ENCODE data around the gene POU6F2.
A peak's percentile ranks its signal among the peaks of the same experiment; 100 is the strongest.

The POU6F2 gene

DNA sequence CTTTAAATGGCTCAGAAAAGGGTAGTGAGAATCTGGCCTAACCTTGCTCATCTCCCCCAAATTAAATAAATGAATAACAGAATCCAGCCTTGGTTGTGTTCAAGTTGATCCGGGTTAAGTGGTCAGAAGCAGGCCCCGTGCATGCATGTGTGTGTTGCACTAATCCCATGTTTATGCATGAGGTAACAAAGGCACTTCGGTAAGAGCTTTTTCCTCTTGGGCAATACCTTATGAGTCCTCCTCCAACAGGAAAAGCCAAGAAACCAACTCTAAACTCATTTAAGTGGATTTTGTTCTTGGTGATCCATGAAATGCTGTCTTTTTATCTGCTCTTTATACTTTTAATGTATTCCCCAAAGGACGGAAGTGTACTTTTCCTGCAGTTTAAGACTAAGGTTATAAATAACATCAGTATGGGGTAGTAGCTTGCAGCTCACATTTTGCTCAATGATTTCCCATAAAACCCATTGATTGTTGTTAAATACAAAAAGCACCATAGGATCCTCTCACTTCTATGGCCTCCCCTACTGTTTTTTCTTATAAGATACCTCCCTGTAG is 483.6 kb downstream of the POU6F2 start:
- DNase-seq = no peak

DNA sequence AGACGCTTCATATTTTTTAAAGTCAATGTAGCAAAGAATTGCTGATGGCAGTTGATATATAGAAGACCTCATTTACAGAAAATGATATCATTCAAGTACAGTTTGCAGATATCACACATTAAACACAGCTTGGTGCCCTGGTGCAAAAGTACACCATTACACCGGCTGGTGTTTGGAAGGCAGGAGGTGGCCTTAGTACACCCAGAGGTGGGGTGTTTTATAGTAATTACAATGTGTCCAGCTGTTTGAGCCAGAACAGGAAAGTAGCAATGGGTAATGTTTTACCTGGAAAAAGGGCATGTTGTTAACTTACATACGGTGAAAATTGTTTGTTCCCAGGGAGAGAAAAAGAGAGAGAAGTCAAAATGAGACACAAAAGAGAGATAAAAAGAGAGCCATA is 485.5 kb downstream of the POU6F2 start:
- no peak for DNase-seq

DNA sequence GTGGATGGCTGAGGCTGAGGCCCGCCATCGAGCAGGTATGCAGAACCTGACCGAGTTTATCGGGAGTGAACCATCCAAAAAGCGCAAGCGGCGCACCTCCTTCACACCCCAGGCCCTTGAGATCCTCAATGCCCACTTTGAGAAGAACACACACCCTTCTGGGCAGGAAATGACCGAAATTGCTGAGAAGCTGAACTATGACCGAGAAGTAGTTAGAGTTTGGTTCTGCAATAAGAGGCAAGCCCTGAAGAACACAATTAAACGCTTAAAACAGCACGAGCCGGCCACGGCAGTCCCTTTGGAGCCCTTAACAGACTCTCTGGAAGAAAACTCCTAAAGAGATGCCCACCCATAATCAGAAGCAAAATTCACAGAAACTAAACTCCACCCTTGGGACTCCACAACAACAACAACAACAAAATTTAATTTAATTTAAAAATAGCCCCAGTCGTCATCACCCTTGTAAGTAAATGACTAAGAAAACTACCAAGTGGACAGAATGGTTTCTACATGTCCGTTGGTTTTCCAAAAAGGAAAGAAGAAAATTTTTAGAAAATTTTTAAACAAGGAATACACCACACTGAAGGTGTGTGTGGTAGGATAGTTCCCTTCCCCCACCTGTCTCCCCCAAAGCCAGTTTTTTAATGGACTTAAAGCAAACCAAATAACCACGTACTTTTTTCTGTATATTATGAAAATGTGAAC is 486.8 kb downstream of the POU6F2 start:
- no peak for DNase-seq

DNA sequence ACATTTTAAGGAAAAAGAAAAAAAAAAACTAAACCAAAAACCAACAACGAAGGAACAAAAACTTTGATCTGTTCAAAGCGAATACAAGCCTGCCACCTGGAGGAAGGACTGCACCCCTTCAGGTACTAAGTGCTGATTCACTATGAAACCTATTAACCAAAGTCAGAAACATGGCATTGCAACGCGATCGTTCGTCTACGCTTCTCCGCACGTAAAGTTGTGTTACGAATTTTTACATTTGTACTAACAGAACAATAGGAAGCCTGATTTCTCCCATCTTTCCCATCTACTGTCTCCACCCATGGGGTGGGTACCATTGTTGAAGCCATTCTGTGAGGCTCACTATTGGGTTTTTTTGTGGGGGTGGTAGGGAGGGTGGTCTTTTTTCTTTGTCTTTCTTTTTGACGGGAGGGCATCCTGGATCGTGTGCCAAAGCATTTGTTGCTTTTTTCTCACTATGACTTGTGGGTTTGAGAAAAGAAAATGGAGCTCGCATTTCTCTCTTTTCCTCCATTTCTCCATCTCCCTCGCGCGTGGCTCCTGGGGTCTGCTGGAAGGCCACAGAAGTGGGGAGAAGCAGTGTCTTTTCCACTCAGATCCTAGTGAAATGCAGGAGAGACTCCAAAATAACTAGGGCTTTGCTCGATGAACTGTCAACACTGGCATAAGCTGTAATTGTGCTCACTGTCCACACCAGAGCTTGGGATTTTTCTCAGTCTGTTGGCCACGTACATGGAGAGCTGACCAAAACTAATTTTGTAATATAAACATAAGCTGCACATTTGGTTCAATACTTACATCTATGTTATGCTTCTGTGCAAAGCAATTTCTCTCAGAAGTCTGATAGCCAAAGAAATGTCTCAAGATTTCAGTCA is 487.6 kb downstream of the POU6F2 start:
- DNase-seq = peak; percentile 41

DNA sequence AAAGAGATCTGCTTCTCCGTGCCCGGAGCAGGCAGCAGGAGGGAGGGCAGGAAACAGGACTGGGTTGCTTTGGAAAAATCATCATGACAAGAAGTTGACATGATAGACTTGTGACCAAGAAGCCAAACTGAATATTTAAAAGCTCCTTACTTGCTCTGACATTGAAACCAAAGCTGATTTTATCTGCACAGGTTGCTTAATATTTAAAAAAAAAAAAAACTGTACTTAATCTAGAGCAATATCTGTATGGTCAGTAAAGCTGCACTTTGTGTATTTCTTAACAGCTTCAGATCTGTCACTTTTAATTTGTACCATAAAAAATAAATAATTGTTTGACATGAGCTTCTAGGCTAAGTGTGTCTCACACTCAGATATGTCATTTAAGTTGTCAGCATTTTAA is 490.6 kb downstream of the POU6F2 start:
- DNase-seq = no peak

DNA sequence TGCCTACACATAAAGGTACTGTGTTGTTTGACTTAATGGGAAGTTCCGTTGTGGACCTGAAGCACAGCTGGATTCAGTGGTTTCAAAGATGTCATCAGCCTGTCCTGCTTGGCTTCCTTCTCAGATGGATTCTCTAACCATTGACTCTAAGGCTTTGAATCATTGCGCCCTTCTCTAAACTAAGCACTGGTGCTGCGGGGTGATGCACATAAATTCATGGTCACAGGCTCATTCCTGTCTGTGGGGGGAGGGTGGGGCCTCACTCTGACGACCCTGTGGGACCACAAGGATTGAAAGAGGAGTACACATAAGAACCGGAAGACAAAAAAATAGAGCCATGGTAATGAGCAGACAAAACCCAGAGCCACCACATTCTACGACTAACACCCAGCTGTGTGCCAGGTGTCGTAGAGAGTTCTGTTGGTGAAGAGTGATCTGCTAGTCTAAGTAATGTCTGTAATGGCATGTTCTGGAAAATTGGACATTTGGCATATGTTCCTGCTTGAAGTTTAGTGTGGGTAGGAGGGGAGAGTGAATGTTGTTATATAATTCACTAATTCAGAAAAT is 491.2 kb downstream of the POU6F2 start:
- DNase-seq = no peak

DNA sequence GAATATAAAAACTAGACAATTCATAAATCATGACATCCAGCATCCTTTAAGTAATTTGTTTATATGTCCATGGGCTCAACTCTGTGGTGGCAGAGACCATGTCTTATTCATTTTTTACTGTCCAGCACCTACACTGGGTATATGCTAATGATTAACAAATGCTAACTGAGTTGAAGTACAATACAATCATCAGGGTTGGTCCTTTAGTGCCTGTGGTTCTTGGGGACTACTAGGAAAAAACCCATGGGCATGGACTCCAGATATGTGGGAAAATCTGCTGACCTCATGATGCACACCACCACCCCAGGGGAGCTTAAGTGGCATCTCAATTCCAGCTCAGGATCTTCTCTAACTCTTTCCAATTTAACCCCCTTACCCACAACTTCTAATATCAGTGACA is 503.2 kb downstream of the POU6F2 start:
- no peak for DNase-seq

DNA sequence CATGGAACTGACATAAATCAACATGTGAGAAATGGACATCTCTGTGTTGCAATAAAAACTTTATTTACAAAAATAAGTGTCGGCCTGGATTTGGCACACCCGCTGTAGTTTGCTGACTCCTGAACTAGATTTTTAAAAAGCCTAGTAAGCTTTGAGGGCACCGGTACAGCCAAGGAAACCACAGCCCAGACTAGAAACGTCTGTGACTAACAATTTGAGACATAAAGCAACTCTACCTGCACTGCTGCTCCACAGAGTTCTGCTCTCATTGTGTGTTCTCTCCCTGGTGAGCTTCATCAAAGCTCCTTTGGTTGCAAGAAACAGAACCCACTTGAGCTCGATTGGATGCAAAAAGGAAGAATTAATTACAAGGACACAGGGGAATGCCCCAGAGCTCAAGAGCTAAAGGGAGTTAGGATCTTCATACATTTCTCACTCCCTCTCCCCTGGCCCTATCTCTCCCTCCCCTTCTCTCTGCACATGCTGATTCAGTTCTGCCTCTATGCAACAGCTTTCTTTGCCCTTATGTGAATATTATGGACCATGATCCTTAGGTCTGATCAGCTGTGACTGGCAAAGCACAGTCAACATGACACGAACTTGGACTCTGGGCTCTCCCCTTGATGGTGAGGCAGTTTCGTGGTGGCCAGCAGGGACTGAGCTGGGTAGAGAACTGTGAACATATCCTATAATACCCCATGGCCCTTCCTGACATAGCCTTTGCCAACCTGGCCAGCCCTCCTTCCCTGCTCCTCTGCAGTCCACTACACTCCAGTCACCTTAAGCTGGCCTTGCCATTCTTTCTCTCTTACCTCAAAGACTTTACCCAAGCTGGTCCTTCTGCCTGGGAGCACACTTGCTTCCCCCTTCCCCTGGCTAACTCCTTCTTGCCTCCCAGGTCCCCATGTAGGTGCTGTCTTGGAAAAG is 511.0 kb downstream of the POU6F2 start:
- no peak for DNase-seq

DNA sequence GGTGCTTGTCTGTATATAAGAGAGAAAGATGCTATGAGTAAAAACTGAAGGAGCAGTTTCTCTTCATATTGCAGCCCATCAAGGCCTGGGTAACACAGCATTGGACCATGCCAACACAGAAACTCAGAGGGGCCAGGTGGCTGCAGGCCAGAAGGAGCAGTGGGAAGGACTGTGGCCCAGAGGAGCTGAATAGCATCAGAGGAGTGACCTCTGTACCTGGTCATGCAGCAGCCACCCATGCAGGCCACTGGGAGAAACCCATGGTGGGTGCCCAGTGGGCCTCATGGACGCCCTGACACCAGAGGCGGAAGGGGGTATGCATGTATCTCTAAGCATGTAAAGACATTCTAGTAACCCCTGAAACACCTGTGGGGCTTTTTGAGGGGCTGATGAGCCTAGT is 512.6 kb downstream of the POU6F2 start:
- DNase-seq = no peak

DNA sequence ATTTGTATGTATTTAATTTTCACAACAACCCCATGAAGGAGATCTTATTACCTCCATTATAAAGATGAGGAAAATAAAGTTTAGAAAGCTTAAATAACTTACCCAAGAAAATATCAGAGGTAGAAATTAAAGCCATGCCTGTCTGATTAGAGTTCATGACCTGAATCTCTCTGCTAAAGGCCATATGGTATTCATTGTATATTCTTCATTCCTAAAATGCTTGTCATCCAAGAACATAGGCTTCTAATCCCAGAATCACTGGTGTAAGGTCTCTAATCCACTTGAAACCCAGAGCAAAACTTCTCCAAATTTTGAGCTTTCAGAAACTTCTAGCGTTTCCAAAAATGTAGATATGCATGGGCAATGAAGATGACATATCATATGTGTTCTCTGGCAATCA is 516.2 kb downstream of the POU6F2 start:
- DNase-seq = no peak

DNA sequence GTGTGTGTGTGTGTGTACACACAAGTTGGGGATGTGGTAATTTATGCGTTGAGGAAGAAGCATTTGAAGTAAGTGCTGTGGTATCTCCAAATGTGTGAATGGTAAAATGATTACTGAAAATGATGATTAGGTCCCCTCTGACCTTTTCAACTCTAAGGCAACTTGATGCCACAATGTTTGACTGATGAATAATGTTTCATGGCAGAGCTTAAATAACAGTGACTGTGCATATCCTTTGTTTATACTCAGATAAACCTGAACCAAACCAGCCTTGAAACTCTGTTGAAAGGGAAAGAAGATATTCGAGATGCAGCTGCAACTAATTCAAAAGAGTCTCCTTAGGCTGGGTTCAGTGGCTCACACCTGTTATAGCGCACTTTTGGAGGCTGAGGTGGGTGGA is 523.6 kb downstream of the POU6F2 start:
- no peak for DNase-seq

DNA sequence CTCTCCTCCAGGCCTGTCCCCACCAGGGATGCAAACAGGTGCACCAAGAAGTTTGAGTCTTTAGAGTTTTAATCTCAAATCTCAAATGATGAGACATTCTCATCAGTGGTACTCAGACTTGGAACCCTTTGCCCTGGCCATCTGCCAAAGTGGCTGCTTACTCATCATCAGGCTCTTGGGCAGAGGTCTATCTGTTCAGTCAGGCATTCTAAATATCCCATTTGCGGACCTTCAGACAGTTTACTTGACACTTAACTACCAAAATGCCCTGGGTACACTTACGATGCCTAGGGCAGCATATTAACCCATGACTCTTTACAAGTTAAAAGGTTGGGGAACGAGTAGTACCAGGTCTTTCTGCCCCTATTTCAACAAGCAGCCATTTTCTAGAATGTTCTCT is 527.3 kb downstream of the POU6F2 start:
- DNase-seq = no peak

DNA sequence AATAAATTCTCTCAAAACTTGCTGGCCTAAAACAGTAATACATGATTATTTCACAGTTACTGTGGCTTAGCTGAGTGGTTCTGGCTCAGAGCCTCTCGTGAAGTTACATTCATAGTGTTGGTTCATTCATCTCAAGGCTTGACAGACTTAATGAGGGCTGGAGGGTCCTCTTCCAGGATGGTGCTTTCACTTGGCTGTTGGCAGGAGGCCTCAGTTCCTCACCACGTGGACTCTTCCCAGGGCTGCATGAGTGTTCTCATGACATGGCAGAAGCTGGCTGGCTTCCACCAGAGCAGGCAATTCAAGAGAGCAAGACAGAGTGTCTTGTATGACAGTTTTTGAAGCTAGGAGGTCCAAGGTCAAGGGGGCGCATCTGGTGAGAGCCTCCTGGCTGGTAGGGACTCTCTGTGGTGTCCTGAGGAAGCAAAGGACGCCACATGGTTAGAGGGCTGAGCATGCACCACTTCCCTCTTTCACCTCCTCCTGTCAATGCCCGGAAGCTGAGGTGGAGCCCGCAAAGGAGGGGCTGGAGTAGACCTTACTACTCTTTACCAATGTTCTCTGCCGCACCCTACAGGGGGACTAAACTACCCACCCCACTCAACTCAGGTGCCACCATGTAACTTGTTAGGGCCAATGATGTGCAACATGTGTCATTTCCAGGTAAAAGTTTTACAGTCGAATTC is 530.3 kb downstream of the POU6F2 start:
- no peak for DNase-seq

DNA sequence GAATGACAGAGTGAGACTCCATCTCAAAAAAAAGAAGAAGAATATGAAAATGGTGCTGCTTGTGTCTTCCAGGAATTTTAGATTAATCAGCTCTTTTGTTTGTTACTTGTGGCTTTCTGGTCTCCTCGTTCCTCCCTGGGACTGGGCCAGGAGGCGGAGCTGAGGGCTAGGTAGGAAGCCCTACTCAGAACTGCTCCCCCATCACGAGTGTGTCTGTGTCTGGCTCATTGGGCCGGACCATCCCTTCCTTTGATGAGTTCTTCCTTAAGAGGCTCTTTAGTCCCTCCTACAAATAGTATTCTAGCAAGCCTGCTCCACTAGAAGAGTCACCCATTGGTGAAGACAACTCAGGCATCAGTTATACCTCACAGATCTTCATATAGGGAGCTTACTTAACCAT is 531.7 kb downstream of the POU6F2 start:
- DNase-seq = no peak

DNA sequence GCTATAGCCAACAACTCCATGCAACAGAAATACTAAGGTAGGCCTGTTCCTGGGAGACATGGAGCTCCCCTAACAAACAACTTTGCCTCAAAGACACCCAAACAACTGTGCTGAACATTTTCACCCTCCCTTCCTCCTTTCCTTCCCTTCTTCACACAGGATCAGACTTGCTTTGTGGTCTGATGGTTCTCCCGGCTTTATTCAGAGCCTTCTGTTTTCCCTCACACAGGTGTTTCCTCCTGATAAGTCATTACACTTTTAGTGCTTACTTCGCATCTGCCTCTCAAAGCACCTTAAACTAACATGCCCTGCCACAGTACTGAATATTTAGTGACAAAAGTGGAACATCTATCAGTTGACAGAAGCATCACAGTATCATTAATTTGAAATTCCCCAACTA is 532.2 kb downstream of the POU6F2 start:
- DNase-seq = no peak

DNA sequence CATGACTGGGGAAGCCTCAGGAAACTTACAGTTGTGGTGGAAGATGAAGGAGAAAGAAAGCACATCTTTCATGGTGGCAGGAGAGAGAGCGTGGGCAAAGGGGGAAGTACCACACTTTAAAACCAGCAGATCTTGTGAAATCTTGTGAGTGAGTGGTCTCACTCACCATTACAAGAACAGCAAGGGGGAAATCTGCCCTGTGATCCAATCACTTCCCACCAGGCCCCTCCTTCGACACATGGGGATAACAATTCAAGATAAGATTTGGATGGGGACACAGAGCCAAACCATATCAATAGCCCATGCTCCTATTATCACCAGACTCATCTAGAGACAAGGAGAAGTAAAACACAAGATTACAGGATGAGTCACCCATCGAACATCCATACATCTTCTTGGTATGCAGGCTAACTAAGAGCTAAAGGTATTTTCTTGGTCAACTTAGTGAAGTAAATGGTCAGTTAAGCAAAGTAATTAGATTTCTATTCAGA is 533.2 kb downstream of the POU6F2 start:
- no peak for DNase-seq

DNA sequence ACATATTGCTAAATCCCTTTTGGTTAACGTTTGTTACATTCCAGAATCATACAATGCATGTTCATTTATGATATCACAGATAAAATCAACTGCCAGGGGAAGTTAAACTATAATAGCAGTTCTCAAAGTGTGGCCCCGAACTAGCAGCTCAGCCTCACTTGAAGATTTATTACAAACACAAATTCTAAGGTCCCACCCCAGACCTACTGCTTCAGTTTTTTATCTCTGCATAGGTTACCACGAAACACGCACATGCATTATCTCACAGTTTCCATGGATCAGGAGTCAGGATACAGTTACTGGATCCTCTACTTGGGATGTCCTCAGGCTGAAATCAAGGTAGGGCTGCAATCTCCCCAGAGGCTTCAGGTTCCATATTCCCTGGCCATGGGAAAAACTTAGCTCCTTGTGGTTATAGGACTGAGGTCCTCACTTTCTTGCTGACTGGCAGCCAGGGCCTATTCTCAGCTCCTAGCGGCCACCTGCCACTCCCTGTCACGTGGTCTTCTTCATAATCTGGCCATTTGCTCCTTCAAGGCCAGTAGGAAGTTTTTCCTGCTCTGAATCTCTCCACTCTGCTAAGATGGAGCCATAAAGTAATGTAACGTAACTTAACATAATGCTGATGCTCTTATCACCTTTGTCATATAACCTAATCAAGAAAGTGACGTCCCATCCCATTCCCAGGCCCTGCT is 538.0 kb downstream of the POU6F2 start:
- DNase-seq = no peak

DNA sequence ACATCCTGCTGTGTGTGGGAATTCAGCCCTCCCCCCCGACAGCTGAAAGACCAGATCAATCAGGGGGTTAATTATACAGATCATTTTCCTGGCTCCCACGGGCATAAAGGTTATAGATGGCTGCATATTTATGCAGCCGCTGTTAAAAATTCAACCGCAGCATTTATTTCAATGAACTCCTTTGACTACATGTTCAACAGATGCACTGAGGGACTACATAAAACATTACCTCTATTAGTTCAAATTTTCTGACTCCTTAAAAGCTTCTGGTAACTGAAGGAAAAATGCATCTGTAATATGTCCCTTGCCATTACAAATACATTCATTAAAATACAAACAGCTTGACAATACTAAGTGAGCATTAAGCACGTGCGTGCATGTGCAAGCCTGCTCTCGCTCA is 538.8 kb downstream of the POU6F2 start:
- no peak for DNase-seq

DNA sequence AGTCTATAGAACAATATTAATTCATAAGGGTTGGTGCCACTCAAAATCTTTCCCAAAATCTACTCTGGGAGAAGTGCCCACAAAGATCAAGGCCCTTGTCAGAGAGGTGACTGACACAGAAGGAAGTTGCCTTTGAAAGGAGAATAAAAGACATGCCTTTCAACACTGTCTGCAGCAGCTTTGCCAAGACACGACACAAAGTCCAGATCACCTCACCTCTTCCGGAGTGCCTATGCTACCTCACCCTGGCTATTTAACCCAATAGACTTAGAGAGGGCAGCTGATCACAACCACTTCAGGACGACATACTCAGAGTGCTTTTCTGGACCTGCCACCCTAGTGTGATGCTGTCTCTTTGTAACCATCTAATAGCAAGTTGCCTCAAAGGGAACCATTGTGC is 539.5 kb downstream of the POU6F2 start:
- DNase-seq = no peak

All from NCI-H1105 (cell line).